H7 (cell line): ENCODE data around the gene ACIN1. TPM values are rescaled to one million over a fixed set of nuclear protein-coding genes. Genes with fewer than 3 reads are reported as not detected.

ENCODE experiments used
- DNase-seq: peaks from one replicate; pipeline ENCODE4 v3.0.0; 2012
- H3K27me3 ChIP-seq: 2 replicates; pipeline ENCODE4 v1.6.0; 2011; ENCODE audit warnings: mild to moderate bottlenecking, low read length; ENCODE audit not compliant: control insufficient read depth, insufficient read depth
- H3K36me3 ChIP-seq: replicated peaks from 2 replicates; pipeline ENCODE4 v1.5.1; 2011; ENCODE audit warnings: low read length; ENCODE audit not compliant: control insufficient read depth, insufficient read depth
- H3K4me3 ChIP-seq: 2 replicates; pipeline ENCODE4 v1.5.1; 2011; ENCODE audit warnings: low read depth, mild to moderate bottlenecking, control low read depth, low read length, moderate library complexity; ENCODE audit not compliant: insufficient read depth
- total RNA-seq: library from RNA; depleted of rRNA; stranded (reverse); fragments of >200 nt; shearing (Covaris generic); gene quantifications from 2 replicates; pipeline ENCODE4 v1.2.3, GENCODE V29; 2014

The ACIN1 gene
- total RNA-seq, 1 experiment from 2014 or later, result 89.5 TPM

GRCh38 chr14:23129759-23130316 lies 34.9 kb upstream of the ACIN1 start:
- H3K4me3 ChIP-seq, result no peak overlapping the region
- no peaks in the 10 kb centered on the region for H3K27me3 ChIP-seq
- no peak for DNase-seq
- peaks cover 12% of the 10 kb centered on the region for H3K36me3 ChIP-seq

GRCh38 chr14:23128969-23129758 lies 34.2 kb upstream of the ACIN1 start:
- DNase-seq, result no peak
- H3K36me3 ChIP-seq, result peaks cover 12% of the 10 kb centered on the region

GRCh38 chr14:23127861-23128260 lies 32.9 kb upstream of the ACIN1 start:
- Histone ChIP-seq H3K4me3 (no peak overlapping the region), H3K27me3 (no peaks in the 10 kb centered on the region), H3K36me3 (peaks cover 12% of the 10 kb centered on the region)
- no peak for DNase-seq

More at GRCh38 chr14:23128969-23129758, 34.2 kb upstream of the ACIN1 start:
- H3K4me3 ChIP-seq, result no peak overlapping the region
- no peaks in the 10 kb centered on the region for H3K27me3 ChIP-seq

GRCh38 chr14:23126548-23127278 lies 31.8 kb upstream of the ACIN1 start:
- H3K36me3 ChIP-seq, result peaks cover 12% of the 10 kb centered on the region
- no peaks in the 10 kb centered on the region for H3K27me3 ChIP-seq
- no peak overlapping the region for H3K4me3 ChIP-seq
- DNase-seq, result peak; percentile 44

- DNase-seq, result peak; percentile 75
- Histone ChIP-seq H3K27me3 (no peaks in the 10 kb centered on the region), H3K4me3 (no peak overlapping the region), H3K36me3 (peaks cover 12% of the 10 kb centered on the region)
Measured at GRCh38 chr14:23125933-23126524, 31.1 kb upstream of the ACIN1 start.

GRCh38 chr14:23125011-23125410 lies 30.1 kb upstream of the ACIN1 start:
- DNase-seq, result no peak
- Histone ChIP-seq H3K4me3 (no peak overlapping the region), H3K36me3 (peaks cover 12% of the 10 kb centered on the region), H3K27me3 (no peaks in the 10 kb centered on the region)

GRCh38 chr14:23124337-23124954 lies 29.5 kb upstream of the ACIN1 start:
- Histone ChIP-seq H3K4me3 (no peak overlapping the region), H3K27me3 (no peaks in the 10 kb centered on the region), H3K36me3 (peaks cover 12% of the 10 kb centered on the region)
- DNase-seq, result no peak

- no peak overlapping the region for H3K4me3 ChIP-seq
- H3K27me3 ChIP-seq, result no peaks in the 10 kb centered on the region
- peaks cover 9% of the 10 kb centered on the region for H3K36me3 ChIP-seq
- no peak for DNase-seq
Measured at GRCh38 chr14:23123419-23123818, 28.5 kb upstream of the ACIN1 start.

GRCh38 chr14:23122086-23122485 lies 27.1 kb upstream of the ACIN1 start:
- Histone ChIP-seq H3K4me3 (no peak overlapping the region), H3K27me3 (no peaks in the 10 kb centered on the region), H3K36me3 (peaks cover 4% of the 10 kb centered on the region)
- no peak for DNase-seq

GRCh38 chr14:23121361-23121771 lies 26.4 kb upstream of the ACIN1 start:
- no peaks in the 10 kb centered on the region for H3K27me3 ChIP-seq
- no peaks in the 10 kb centered on the region for H3K36me3 ChIP-seq
- no peak overlapping the region for H3K4me3 ChIP-seq
- peak; percentile 70 for DNase-seq

GRCh38 chr14:23120541-23121251 lies 25.8 kb upstream of the ACIN1 start:
- DNase-seq, result peak; percentile 97
- Histone ChIP-seq H3K36me3 (no peaks in the 10 kb centered on the region), H3K27me3 (no peaks in the 10 kb centered on the region), H3K4me3 (no peak overlapping the region)

- DNase-seq, result no peak
- Histone ChIP-seq H3K4me3 (no peak overlapping the region), H3K27me3 (no peaks in the 10 kb centered on the region), H3K36me3 (no peaks in the 10 kb centered on the region)
Measured at GRCh38 chr14:23119363-23120327, 24.7 kb upstream of the ACIN1 start.
